Measurements from ENCODE around the gene CD7.
"Not testable (repeated sequence)": the region's sequence is repeated elsewhere in the genome, so short reads cannot be mapped to it uniquely, and the experiment has no call there.

CD7 gene

GRCh38 chr17:82348866-82349265 lies 31.5 kb upstream of the CD7 start:
- H3K4me1 ChIP-seq (ENCODE audit: control insufficient read depth, low read length) = peaks cover 40% of the 10 kb centered on the region
- no peaks in the 10 kb centered on the region for H4K20me1 ChIP-seq (ENCODE audit: control insufficient read depth, insufficient read depth, low read depth, low read length)
- H3K79me2 ChIP-seq (ENCODE audit: control insufficient read depth, low read length) = no peaks in the 10 kb centered on the region
- H3K36me3 ChIP-seq (ENCODE audit: control insufficient read depth, low read length) = no peaks in the 10 kb centered on the region
- no peak overlapping the region for H3K4me3 ChIP-seq (ENCODE audit: low read length)
- TF ChIP-seq EZH2phosphoT487 (IDR thresholded peaks at IDR 0.05; ENCODE audit: borderline replicate concordance, low read length) = no peak
- TF ChIP-seq CTCF (IDR thresholded peaks at IDR 0.05; ENCODE audit: low read depth, low read length, poor library complexity, severe bottlenecking) = no peak
- H3K27me3 ChIP-seq (ENCODE audit: control insufficient read depth, low read length) = no peaks in the 10 kb centered on the region
- no peaks in the 10 kb centered on the region for H3K9me3 ChIP-seq (ENCODE audit: control insufficient read depth, insufficient read depth, low read length)
- H3K27ac ChIP-seq (ENCODE audit: low read depth, low read length) = no peak overlapping the region
- no peak overlapping the region for H3K4me2 ChIP-seq (ENCODE audit: low read length)
- H3K9me2 ChIP-seq (replicated peaks; ENCODE audit: control insufficient read depth, low read length) = no peaks in the 10 kb centered on the region
- peaks cover 7% of the 10 kb centered on the region for H3F3A ChIP-seq (ENCODE audit: control insufficient read depth, insufficient read depth)

- Histone ChIP-seq H3K4me3 (ENCODE audit: low read length) (no peak overlapping the region), H3K27me3 (ENCODE audit: control insufficient read depth, low read length) (no peaks in the 10 kb centered on the region), H3K36me3 (ENCODE audit: control insufficient read depth, low read length) (no peaks in the 10 kb centered on the region), H3K27ac (ENCODE audit: low read depth, low read length) (no peak overlapping the region), H3K4me1 (ENCODE audit: control insufficient read depth, low read length) (peaks cover 40% of the 10 kb centered on the region), H3F3A (ENCODE audit: control insufficient read depth, insufficient read depth) (peaks cover 7% of the 10 kb centered on the region), H3K4me2 (ENCODE audit: low read length) (no peak overlapping the region), H3K9me3 (ENCODE audit: control insufficient read depth, insufficient read depth, low read length) (no peaks in the 10 kb centered on the region), H3K79me2 (ENCODE audit: control insufficient read depth, low read length) (no peaks in the 10 kb centered on the region), H4K20me1 (ENCODE audit: control insufficient read depth, insufficient read depth, low read depth, low read length) (no peaks in the 10 kb centered on the region), H3K9me2 (replicated peaks; ENCODE audit: control insufficient read depth, low read length) (no peaks in the 10 kb centered on the region)
- TF ChIP-seq CTCF (IDR thresholded peaks at IDR 0.05; ENCODE audit: low read depth, low read length, poor library complexity, severe bottlenecking) = no peak
Measured at GRCh38 chr17:82348434-82348833, 31.0 kb upstream of the CD7 start.

- not testable (repeated sequence) for H3K27me3 ChIP-seq (ENCODE audit: control insufficient read depth, low read length); H3K9me2 ChIP-seq (replicated peaks; ENCODE audit: control insufficient read depth, low read length); H3K79me2 ChIP-seq (ENCODE audit: control insufficient read depth, low read length); H3K4me3 ChIP-seq (ENCODE audit: low read length); H3K9me3 ChIP-seq (ENCODE audit: control insufficient read depth, insufficient read depth, low read length); H4K20me1 ChIP-seq (ENCODE audit: control insufficient read depth, insufficient read depth, low read depth, low read length); H3K27ac ChIP-seq (ENCODE audit: low read depth, low read length); H3K4me2 ChIP-seq (ENCODE audit: low read length); H3K36me3 ChIP-seq (ENCODE audit: control insufficient read depth, low read length); H3F3A ChIP-seq (ENCODE audit: control insufficient read depth, insufficient read depth)
- H3K4me1 ChIP-seq (ENCODE audit: control insufficient read depth, low read length) = peaks cover 40% of the 10 kb centered on the region
Measured at GRCh38 chr17:82347994-82348393, 30.6 kb upstream of the CD7 start.

GRCh38 chr17:82346342-82347300 lies 29.2 kb upstream of the CD7 start:
- Histone ChIP-seq H3K27me3 (ENCODE audit: control insufficient read depth, low read length) (no peaks in the 10 kb centered on the region), H3K9me2 (replicated peaks; ENCODE audit: control insufficient read depth, low read length) (no peaks in the 10 kb centered on the region), H3K27ac (ENCODE audit: low read depth, low read length) (no peak overlapping the region), H3K4me1 (ENCODE audit: control insufficient read depth, low read length) (peaks cover 32% of the 10 kb centered on the region), H3F3A (ENCODE audit: control insufficient read depth, insufficient read depth) (peaks cover 7% of the 10 kb centered on the region), H3K4me3 (ENCODE audit: low read length) (no peak overlapping the region), H3K4me2 (ENCODE audit: low read length) (no peak overlapping the region), H3K9me3 (ENCODE audit: control insufficient read depth, insufficient read depth, low read length) (no peaks in the 10 kb centered on the region), H4K20me1 (ENCODE audit: control insufficient read depth, insufficient read depth, low read depth, low read length) (no peaks in the 10 kb centered on the region), H3K79me2 (ENCODE audit: control insufficient read depth, low read length) (no peaks in the 10 kb centered on the region), H3K36me3 (ENCODE audit: control insufficient read depth, low read length) (no peaks in the 10 kb centered on the region)
- TF ChIP-seq EZH2phosphoT487 (IDR thresholded peaks at IDR 0.05; ENCODE audit: borderline replicate concordance, low read length) (no peak), CTCF (IDR thresholded peaks at IDR 0.05; ENCODE audit: low read depth, low read length, poor library complexity, severe bottlenecking) (no peak)

All from DOHH2 (cell line).